IMR-90 (cell line): Measurements from ENCODE around the gene TIGD3.

Experiments used
- CHD1 ChIP-seq: IDR thresholded peaks from 2 replicates; pipeline ENCODE4 v1.6.1; 2012; ENCODE audit warnings: low read depth, low read length, improper control_type of control experiment
- FOS ChIP-seq: fragments of 150-350 bp; IDR thresholded peaks from 2 replicates; pipeline ENCODE4 v1.6.1; 2016; ENCODE audit warnings: low read depth, low read length
- MAFK ChIP-seq: IDR thresholded peaks from 2 replicates; pipeline ENCODE4 v1.6.1; 2012; ENCODE audit warnings: low read depth, low read length, improper control_type of control experiment
- MXI1 ChIP-seq: IDR thresholded peaks from 2 replicates; pipeline ENCODE4 v1.6.1; 2012; ENCODE audit warnings: low read depth, mild to moderate bottlenecking, low read length, moderate library complexity, borderline replicate concordance
- NFE2L2 ChIP-seq: fragments of 150-350 bp; IDR thresholded peaks from 2 replicates; pipeline ENCODE4 v1.6.1; 2016; ENCODE audit warnings: low read depth, mild to moderate bottlenecking, low read length
- POLR2A ChIP-seq: IDR thresholded peaks from 2 replicates; pipeline ENCODE4 v1.6.1; 2012; ENCODE audit warnings: mild to moderate bottlenecking, low read depth, low read length
- RAD21 ChIP-seq: IDR thresholded peaks from 2 replicates; pipeline ENCODE4 v1.6.1; 2012; ENCODE audit warnings: low read length, improper control_type of control experiment
- RCOR1 ChIP-seq: IDR thresholded peaks from 2 replicates; pipeline ENCODE4 v1.6.1; 2012; ENCODE audit warnings: mild to moderate bottlenecking, low read length, improper control_type of control experiment; ENCODE audit not compliant: insufficient replicate concordance
- RFX5 ChIP-seq: IDR thresholded peaks from 2 replicates; pipeline ENCODE4 v1.8.0; 2012; ENCODE audit warnings: low read depth, mild to moderate bottlenecking, low read length, moderate library complexity
- SMC3 ChIP-seq: fragments of 150-350 bp; IDR thresholded peaks from 2 replicates; pipeline ENCODE4 v1.6.1; 2016; ENCODE audit warnings: low read depth, mild to moderate bottlenecking, antibody characterized with exemption, low read length, moderate library complexity
- TF ChIP-seq, protein P1 (sequence below): conservative IDR thresholded peaks from 2 replicates; pipeline ENCODE4 v1.5.1; 2012; ENCODE audit warnings: mild to moderate bottlenecking, low read depth, low read length, improper control_type of control experiment
- TF ChIP-seq, protein P2 (sequence below): fragments of 150-350 bp; IDR thresholded peaks from 2 replicates; pipeline ENCODE4 v1.6.1; 2016; ENCODE audit warnings: low read depth, mild to moderate bottlenecking, low read length, moderate library complexity, borderline replicate concordance

DNA sequence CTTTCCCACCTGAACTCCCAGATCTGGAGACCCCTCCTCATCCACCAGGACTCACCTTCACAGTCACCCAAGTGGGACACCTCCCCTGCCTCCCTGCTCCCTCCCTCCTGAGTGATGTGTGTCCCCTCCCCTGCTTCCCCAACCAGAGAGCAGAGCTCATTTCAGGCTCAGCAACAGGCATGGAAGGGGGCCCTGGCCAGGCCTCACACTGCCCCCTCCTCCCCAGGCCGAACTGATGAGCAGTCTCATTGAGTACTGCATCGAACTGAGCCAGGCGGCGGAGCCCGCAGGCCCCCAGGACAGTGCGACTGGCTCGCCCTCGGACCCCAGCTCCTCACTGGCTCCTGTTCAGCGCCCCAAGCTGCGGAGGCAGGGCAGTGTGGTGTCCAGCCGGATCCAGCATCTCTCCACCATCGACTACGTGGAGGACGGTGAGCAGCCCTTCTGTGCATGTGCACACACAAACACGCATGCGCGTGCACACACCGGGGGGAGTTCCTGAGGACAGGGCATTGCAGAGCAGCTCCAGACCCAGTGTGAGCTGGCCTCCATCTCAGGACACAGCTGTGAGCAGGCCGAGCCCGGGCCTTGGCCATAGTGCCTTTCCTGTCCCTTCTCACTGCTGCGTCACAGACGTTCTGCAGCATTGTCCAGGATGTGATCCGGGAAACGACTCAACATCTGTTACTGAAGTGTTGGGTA is 50.2 kb downstream of the TIGD3 start:
- TF ChIP-seq, protein P1, sequence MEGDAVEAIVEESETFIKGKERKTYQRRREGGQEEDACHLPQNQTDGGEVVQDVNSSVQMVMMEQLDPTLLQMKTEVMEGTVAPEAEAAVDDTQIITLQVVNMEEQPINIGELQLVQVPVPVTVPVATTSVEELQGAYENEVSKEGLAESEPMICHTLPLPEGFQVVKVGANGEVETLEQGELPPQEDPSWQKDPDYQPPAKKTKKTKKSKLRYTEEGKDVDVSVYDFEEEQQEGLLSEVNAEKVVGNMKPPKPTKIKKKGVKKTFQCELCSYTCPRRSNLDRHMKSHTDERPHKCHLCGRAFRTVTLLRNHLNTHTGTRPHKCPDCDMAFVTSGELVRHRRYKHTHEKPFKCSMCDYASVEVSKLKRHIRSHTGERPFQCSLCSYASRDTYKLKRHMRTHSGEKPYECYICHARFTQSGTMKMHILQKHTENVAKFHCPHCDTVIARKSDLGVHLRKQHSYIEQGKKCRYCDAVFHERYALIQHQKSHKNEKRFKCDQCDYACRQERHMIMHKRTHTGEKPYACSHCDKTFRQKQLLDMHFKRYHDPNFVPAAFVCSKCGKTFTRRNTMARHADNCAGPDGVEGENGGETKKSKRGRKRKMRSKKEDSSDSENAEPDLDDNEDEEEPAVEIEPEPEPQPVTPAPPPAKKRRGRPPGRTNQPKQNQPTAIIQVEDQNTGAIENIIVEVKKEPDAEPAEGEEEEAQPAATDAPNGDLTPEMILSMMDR, result no peak
- TF ChIP-seq CHD1 (no peak), NFE2L2 (no peak), POLR2A (no peak), RCOR1 (no peak), FOS (no peak), RAD21 (no peak), MAFK (no peak), RFX5 (no peak), MXI1 (no peak), SMC3 (no peak)
- TF ChIP-seq, protein P2, sequence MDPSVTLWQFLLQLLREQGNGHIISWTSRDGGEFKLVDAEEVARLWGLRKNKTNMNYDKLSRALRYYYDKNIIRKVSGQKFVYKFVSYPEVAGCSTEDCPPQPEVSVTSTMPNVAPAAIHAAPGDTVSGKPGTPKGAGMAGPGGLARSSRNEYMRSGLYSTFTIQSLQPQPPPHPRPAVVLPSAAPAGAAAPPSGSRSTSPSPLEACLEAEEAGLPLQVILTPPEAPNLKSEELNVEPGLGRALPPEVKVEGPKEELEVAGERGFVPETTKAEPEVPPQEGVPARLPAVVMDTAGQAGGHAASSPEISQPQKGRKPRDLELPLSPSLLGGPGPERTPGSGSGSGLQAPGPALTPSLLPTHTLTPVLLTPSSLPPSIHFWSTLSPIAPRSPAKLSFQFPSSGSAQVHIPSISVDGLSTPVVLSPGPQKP, result no peak
